NB4 (cell line): ENCODE results near the gene TMEM88.

Experiments used
- DNase-seq: peaks from one replicate; pipeline ENCODE4 v3.0.0; 2010; ENCODE audit warnings: low read depth
- H3K4me3 ChIP-seq: one replicate; pipeline ENCODE4 v1.5.1; 2011; ENCODE audit warnings: mild to moderate bottlenecking, low read depth, low read length, moderate library complexity
- CTCF ChIP-seq: IDR thresholded peaks from one replicate; pipeline ENCODE4 v1.5.1; 2012; ENCODE audit warnings: low read depth, low read length
- MYC ChIP-seq: IDR thresholded peaks from 2 replicates; pipeline ENCODE4 v1.6.1; 2011; ENCODE audit warnings: low read depth, low read length
- POLR2A ChIP-seq: IDR thresholded peaks from 2 replicates; pipeline ENCODE4 v1.6.1; 2011; ENCODE audit warnings: mild to moderate bottlenecking; ENCODE audit not compliant: insufficient read length; ENCODE audit errors: extremely low read depth
- TF ChIP-seq, protein P1 (sequence below): IDR thresholded peaks from 2 replicates; pipeline ENCODE4 v1.6.1; 2011; ENCODE audit warnings: low read depth, low read length

Gene TMEM88

DNA sequence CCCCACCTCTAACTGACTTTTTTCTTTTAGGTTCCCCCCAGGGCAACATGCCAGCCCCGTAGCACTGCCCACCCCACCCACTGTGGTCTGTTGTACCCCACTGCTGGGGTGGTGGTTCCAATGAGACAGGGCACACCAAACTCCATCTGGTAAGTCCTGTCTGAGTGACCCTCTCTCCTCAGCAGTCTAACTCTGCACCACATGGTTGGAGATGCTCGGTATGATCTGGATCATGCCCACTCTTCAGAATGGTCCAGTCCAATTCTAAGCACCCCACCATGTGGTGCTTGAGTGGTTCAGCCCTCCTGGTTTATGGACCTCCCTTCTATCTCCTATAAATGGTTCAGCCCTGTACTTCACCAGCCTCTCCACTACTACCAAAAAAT is 15.0 kb upstream of the TMEM88 start:
- H3K4me3 ChIP-seq: no peak overlapping the region
- DNase-seq: peak; percentile 17
- TF ChIP-seq CTCF: no peak

DNA sequence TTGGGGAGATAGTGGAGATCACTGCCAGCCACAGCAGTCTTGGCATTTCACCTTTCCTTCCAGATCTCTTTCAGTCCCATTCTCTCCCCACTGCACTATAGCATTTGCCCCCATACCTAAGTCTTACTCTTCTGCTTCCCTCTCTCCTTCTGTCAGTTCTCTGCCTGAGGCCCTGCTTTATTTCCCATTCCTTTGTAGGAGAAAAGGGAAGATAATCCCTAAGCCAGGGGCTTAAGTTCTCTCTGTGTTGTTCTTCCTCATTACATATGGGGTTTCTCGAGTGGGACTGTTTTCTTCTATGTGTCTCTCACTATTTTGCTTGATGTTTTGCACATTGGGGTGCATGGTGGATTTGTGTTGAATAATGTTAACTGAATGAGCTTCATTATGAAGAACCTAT is 14.4 kb upstream of the TMEM88 start:
- DNase-seq: no peak
- TF ChIP-seq POLR2A (no peak), MYC (no peak), CTCF (no peak)
- TF ChIP-seq, protein P1, sequence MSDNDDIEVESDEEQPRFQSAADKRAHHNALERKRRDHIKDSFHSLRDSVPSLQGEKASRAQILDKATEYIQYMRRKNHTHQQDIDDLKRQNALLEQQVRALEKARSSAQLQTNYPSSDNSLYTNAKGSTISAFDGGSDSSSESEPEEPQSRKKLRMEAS: no peak
- no peak overlapping the region for H3K4me3 ChIP-seq

- DNase-seq: no peak
- peak overlapping the region; percentile 70 for H3K4me3 ChIP-seq
- TF ChIP-seq CTCF: no peak
- TF ChIP-seq MYC: no peak
- TF ChIP-seq, protein P1: no peak
- TF ChIP-seq POLR2A: no peak
These were observed 14.0 kb upstream of the TMEM88 start for GRCh38 chr17:7840875-7841274.

DNA sequence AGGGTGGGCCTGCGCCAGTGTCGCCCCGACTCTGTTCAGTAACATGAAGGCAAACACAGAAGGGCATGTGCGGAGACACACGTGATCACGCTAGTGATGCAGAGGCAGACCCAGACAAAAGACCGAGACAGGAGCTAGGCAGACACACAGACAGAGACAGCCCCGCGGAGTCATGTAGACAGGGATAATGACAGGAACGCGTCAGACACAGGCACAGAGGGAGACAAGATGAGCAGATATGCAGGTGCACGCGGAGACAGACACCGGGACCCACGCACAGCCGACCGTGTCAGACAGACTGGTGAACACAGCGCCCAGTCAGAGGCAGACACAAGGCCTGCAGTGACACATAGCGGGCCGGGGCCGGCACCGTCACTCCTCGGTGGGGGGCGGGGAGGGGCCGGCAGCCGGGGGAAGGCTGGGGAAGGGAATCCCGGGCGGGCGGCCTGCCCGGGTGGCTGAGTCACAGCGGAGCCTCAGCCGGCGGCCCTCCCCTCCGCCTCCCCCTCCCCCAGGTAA is 13.4 kb upstream of the TMEM88 start:
- peak overlapping the region; percentile 70 for H3K4me3 ChIP-seq
- TF ChIP-seq CTCF (no peak), MYC (peak; percentile 53; the same call in 1 of the 2 replicates)
- TF ChIP-seq, protein P1: no peak; the same call in none of the 2 replicates
- DNase-seq: peak; percentile 80

DNA sequence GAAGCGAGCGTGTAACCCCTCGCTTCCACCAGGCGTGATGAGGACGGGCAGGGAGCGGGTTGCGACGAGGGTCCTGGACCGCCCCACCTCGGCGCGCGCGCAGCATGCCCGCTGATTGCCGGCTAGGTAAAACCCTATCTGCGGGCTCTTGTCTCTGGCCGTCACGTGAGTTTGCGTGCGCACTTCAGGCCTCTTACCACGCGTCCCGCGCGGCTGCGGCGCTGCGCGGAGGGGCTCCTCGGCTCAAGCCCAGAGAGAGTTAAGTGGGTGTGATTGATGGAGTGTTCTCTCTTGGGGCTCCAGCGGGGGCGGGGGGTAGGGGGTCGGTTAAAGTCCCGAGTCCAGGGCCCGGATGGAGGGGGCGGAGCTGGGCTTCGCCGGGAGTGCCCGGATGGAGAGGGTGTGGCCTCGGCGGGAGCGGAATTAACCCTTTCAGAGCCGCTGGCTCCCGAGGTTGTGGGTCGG is 12.9 kb upstream of the TMEM88 start:
- no peak for TF ChIP-seq CTCF
- TF ChIP-seq MYC: peak; percentile 34; the same call in 1 of the 2 replicates
- TF ChIP-seq, protein P1: peak; percentile 25
- H3K4me3 ChIP-seq: peak overlapping the region; percentile 70
- DNase-seq: peak; percentile 80
